GM12873 (cell line): ENCODE data around the gene ADSS1.

Source experiments
- CTCF ChIP-seq: IDR thresholded peaks from 2 replicates; pipeline ENCODE4 v1.5.1; 2012; ENCODE audit warnings: low read depth, mild to moderate bottlenecking, moderate library complexity, low read length, control low read depth; ENCODE audit not compliant: insufficient read depth; ENCODE audit errors: missing control alignments

Gene ADSS1

GRCh38 chr14:104708606-104709268 lies 15.3 kb upstream of the ADSS1 start:
- TF ChIP-seq CTCF = peak; percentile 99

- no peak for TF ChIP-seq CTCF
Measured at GRCh38 chr14:104709387-104710039, 14.5 kb upstream of the ADSS1 start.

GRCh38 chr14:104710071-104710735 lies 13.8 kb upstream of the ADSS1 start:
- TF ChIP-seq CTCF = no peak

- no peak for TF ChIP-seq CTCF
Measured at GRCh38 chr14:104712881-104713734, 10.9 kb upstream of the ADSS1 start.

GRCh38 chr14:104714066-104714465 lies 10.0 kb upstream of the ADSS1 start:
- TF ChIP-seq CTCF = no peak

GRCh38 chr14:104714681-104715080 lies 9.3 kb upstream of the ADSS1 start:
- no peak for TF ChIP-seq CTCF

GRCh38 chr14:104715416-104715815 lies 8.6 kb upstream of the ADSS1 start:
- TF ChIP-seq CTCF = no peak
